ENCODE data around the gene ANKRD44.
"Not testable (repeated sequence)": the region's sequence is repeated elsewhere in the genome, so short reads cannot be mapped to it uniquely, and the experiment has no call there.

The ANKRD44 gene

GRCh38 chr2:197071790-197072436 lies 238.7 kb downstream of the ANKRD44 start:
- Histone ChIP-seq H3K27me3 (ENCODE audit: control insufficient read depth in 1 of 2, insufficient read depth in 1 of 2, low read length in 2 of 2) (no peaks in the 10 kb centered on the region), H3K9ac (ENCODE audit: low read length) (peak overlapping the region; percentile 75), H2BK5ac (ENCODE audit: low read depth, low read length, poor library complexity, severe bottlenecking) (no peak overlapping the region), H3K4me2 (ENCODE audit: low read length, poor library complexity, severe bottlenecking) (no peak overlapping the region), H4K91ac (ENCODE audit: low read length) (no peak overlapping the region), H3K23ac (ENCODE audit: low read length in 2 of 2) (no peak overlapping the region), H3K18ac (ENCODE audit: low read depth in 1 of 2, low read length in 2 of 2) (no peak overlapping the region), H2AFZ (ENCODE audit: low read depth, low read length) (no peak overlapping the region), H3K4me3 (ENCODE audit: insufficient read depth in 1 of 2, low read depth in 1 of 2, low read length in 2 of 2) (peak overlapping the region in 1 of 2 experiments; percentile 20), H3K14ac (ENCODE audit: low read length in 2 of 2) (no peak overlapping the region), H3K79me1 (replicated peaks; ENCODE audit: low read length, poor library complexity, severe bottlenecking) (no peaks in the 10 kb centered on the region), H3K27ac (ENCODE audit: low read length, poor library complexity, severe bottlenecking) (no peak overlapping the region), H2BK12ac (ENCODE audit: low read length in 2 of 2) (no peak overlapping the region), H2AK5ac (ENCODE audit: low read length, severe bottlenecking) (no peak overlapping the region), H3K9me3 (ENCODE audit: control insufficient read depth, low read length) (no peaks in the 10 kb centered on the region), H4K8ac (ENCODE audit: low read length) (no peak overlapping the region), H3K4ac (ENCODE audit: low read depth in 1 of 2, low read length in 2 of 2) (no peak overlapping the region), H2BK15ac (ENCODE audit: low read depth, poor library complexity, severe bottlenecking) (no peak overlapping the region), H3K36me3 (ENCODE audit: control insufficient read depth in 1 of 2, insufficient read depth in 2 of 2, low read depth in 1 of 2, low read length in 2 of 2) (no peaks in the 10 kb centered on the region), H3K4me1 (ENCODE audit: control insufficient read depth, insufficient read depth, low read depth, low read length) (peaks cover 1% of the 10 kb centered on the region), H2BK120ac (ENCODE audit: low read depth, low read length) (no peak overlapping the region)
- DNase-seq, result no peak
- 88% methylated on average over 1 of the region's 1 CpG for WGBS

GRCh38 chr2:197071213-197071612 lies 239.4 kb downstream of the ANKRD44 start:
- Histone ChIP-seq H4K8ac (ENCODE audit: low read length) (no peak overlapping the region), H3K9me3 (ENCODE audit: control insufficient read depth, low read length) (no peaks in the 10 kb centered on the region), H3K23ac (ENCODE audit: low read length in 2 of 2) (no peak overlapping the region), H2AFZ (ENCODE audit: low read depth, low read length) (no peak overlapping the region), H3K4ac (ENCODE audit: low read depth in 1 of 2, low read length in 2 of 2) (no peak overlapping the region), H3K36me3 (ENCODE audit: control insufficient read depth in 1 of 2, insufficient read depth in 2 of 2, low read depth in 1 of 2, low read length in 2 of 2) (no peaks in the 10 kb centered on the region), H3K9ac (ENCODE audit: low read length) (peak overlapping the region; percentile 75), H3K79me1 (replicated peaks; ENCODE audit: low read length, poor library complexity, severe bottlenecking) (no peaks in the 10 kb centered on the region), H2BK12ac (ENCODE audit: low read length in 2 of 2) (no peak overlapping the region), H3K27me3 (ENCODE audit: control insufficient read depth in 1 of 2, insufficient read depth in 1 of 2, low read length in 2 of 2) (no peaks in the 10 kb centered on the region), H3K4me2 (ENCODE audit: low read length, poor library complexity, severe bottlenecking) (no peak overlapping the region), H3K4me1 (ENCODE audit: control insufficient read depth, insufficient read depth, low read depth, low read length) (peaks cover 1% of the 10 kb centered on the region), H3K27ac (ENCODE audit: low read length, poor library complexity, severe bottlenecking) (no peak overlapping the region), H3K14ac (ENCODE audit: low read length in 2 of 2) (no peak overlapping the region), H4K91ac (ENCODE audit: low read length) (no peak overlapping the region), H2AK5ac (ENCODE audit: low read length, severe bottlenecking) (no peak overlapping the region), H2BK15ac (ENCODE audit: low read depth, poor library complexity, severe bottlenecking) (no peak overlapping the region), H3K18ac (ENCODE audit: low read depth in 1 of 2, low read length in 2 of 2) (no peak overlapping the region), H2BK5ac (ENCODE audit: low read depth, low read length, poor library complexity, severe bottlenecking) (no peak overlapping the region), H3K4me3 (ENCODE audit: insufficient read depth in 1 of 2, low read depth in 1 of 2, low read length in 2 of 2) (peak overlapping the region in 1 of 2 experiments; percentile 20), H2BK120ac (ENCODE audit: low read depth, low read length) (no peak overlapping the region)
- 100% methylated on average over 1 of the region's 1 CpG for WGBS
- DNase-seq, result no peak

GRCh38 chr2:197069958-197070357 lies 240.6 kb downstream of the ANKRD44 start:
- Histone ChIP-seq H2BK12ac (ENCODE audit: low read length in 2 of 2) (no peak overlapping the region), H2BK120ac (ENCODE audit: low read depth, low read length) (no peak overlapping the region), H3K36me3 (ENCODE audit: control insufficient read depth in 1 of 2, insufficient read depth in 2 of 2, low read depth in 1 of 2, low read length in 2 of 2) (no peaks in the 10 kb centered on the region), H3K14ac (ENCODE audit: low read length in 2 of 2) (no peak overlapping the region), H3K27me3 (ENCODE audit: control insufficient read depth in 1 of 2, insufficient read depth in 1 of 2, low read length in 2 of 2) (no peaks in the 10 kb centered on the region), H4K8ac (ENCODE audit: low read length) (no peak overlapping the region), H2AFZ (ENCODE audit: low read depth, low read length) (no peak overlapping the region), H3K27ac (ENCODE audit: low read length, poor library complexity, severe bottlenecking) (no peak overlapping the region), H2BK5ac (ENCODE audit: low read depth, low read length, poor library complexity, severe bottlenecking) (no peak overlapping the region), H3K18ac (ENCODE audit: low read depth in 1 of 2, low read length in 2 of 2) (no peak overlapping the region), H3K4ac (ENCODE audit: low read depth in 1 of 2, low read length in 2 of 2) (no peak overlapping the region), H3K4me3 (ENCODE audit: insufficient read depth in 1 of 2, low read depth in 1 of 2, low read length in 2 of 2) (no peak overlapping the region), H2BK15ac (ENCODE audit: low read depth, poor library complexity, severe bottlenecking) (no peak overlapping the region), H3K9ac (ENCODE audit: low read length) (no peak overlapping the region), H4K91ac (ENCODE audit: low read length) (no peak overlapping the region), H2AK5ac (ENCODE audit: low read length, severe bottlenecking) (no peak overlapping the region), H3K4me2 (ENCODE audit: low read length, poor library complexity, severe bottlenecking) (no peak overlapping the region), H3K4me1 (ENCODE audit: control insufficient read depth, insufficient read depth, low read depth, low read length) (peaks cover 1% of the 10 kb centered on the region), H3K9me3 (ENCODE audit: control insufficient read depth, low read length) (no peaks in the 10 kb centered on the region), H3K23ac (ENCODE audit: low read length in 2 of 2) (no peak overlapping the region), H3K79me1 (replicated peaks; ENCODE audit: low read length, poor library complexity, severe bottlenecking) (no peaks in the 10 kb centered on the region)
- no peak for DNase-seq
- 90% methylated on average over 1 of the region's 2 CpGs for WGBS

GRCh38 chr2:197062574-197062973 lies 248.0 kb downstream of the ANKRD44 start:
- not testable (repeated sequence) for H2AFZ ChIP-seq (ENCODE audit: low read depth, low read length); H4K91ac ChIP-seq (ENCODE audit: low read length); H2AK5ac ChIP-seq (ENCODE audit: low read length, severe bottlenecking); H4K8ac ChIP-seq (ENCODE audit: low read length); H2BK12ac ChIP-seq (ENCODE audit: low read length in 2 of 2); H3K4ac ChIP-seq (ENCODE audit: low read depth in 1 of 2, low read length in 2 of 2); H3K4me3 ChIP-seq (ENCODE audit: insufficient read depth in 1 of 2, low read depth in 1 of 2, low read length in 2 of 2); H2BK15ac ChIP-seq (ENCODE audit: low read depth, poor library complexity, severe bottlenecking); H3K9me3 ChIP-seq (ENCODE audit: control insufficient read depth, low read length); H3K79me1 ChIP-seq (replicated peaks; ENCODE audit: low read length, poor library complexity, severe bottlenecking); H3K9ac ChIP-seq (ENCODE audit: low read length); H3K18ac ChIP-seq (ENCODE audit: low read depth in 1 of 2, low read length in 2 of 2); H2BK5ac ChIP-seq (ENCODE audit: low read depth, low read length, poor library complexity, severe bottlenecking); H3K27me3 ChIP-seq (ENCODE audit: control insufficient read depth in 1 of 2, insufficient read depth in 1 of 2, low read length in 2 of 2); H3K23ac ChIP-seq (ENCODE audit: low read length in 2 of 2); DNase-seq; H3K36me3 ChIP-seq (ENCODE audit: control insufficient read depth in 1 of 2, insufficient read depth in 2 of 2, low read depth in 1 of 2, low read length in 2 of 2); H2BK120ac ChIP-seq (ENCODE audit: low read depth, low read length); H3K4me1 ChIP-seq (ENCODE audit: control insufficient read depth, insufficient read depth, low read depth, low read length); H3K14ac ChIP-seq (ENCODE audit: low read length in 2 of 2); H3K27ac ChIP-seq (ENCODE audit: low read length, poor library complexity, severe bottlenecking); H3K4me2 ChIP-seq (ENCODE audit: low read length, poor library complexity, severe bottlenecking)
- 84% methylated on average over 3 of the region's 3 CpGs for WGBS
